Measurements from ENCODE around the gene GMPR2.

DNA sequence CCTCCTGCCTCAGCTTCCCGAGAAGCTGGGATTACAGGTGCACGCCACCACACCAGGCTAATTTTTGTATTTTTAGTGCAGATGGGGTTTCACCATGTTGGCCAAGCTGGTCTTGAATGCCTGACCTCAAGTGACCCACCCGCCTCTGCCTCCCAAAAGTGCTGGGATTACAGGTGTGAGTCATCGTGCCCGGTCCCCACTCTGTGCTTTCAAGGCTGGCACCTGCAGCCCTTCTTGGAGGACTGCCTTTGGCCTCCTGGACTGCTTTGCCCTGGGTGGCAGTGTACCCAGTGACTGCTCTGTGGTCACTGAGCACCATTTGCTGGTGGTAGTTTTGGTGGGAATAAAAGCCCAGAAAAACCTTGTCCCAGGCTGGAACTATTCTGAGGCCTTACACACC is 54.3 kb downstream of the GMPR2 start:
- no peak for TF ChIP-seq NFIB (CRISPR knock-in tag; IDR thresholded peaks at IDR 0.05; ENCODE audit: borderline replicate concordance)
- TF ChIP-seq ZFP36 (IDR thresholded peaks at IDR 0.05; ENCODE audit: borderline replicate concordance, low read depth, low read length, partially characterized antibody): no peak
- TF ChIP-seq ZNF629 (CRISPR knock-in tag; conservative IDR thresholded peaks at IDR 0.05): no peak
- no peak for TF ChIP-seq POLR2A (IDR thresholded peaks at IDR 0.05; ENCODE audit: insufficient read depth in 1 of 2, low read depth in 2 of 2, low read length in 2 of 2)
- no peak for TF ChIP-seq BCLAF1 (IDR thresholded peaks at IDR 0.05)
- no peak for TF ChIP-seq SKI (IDR thresholded peaks at IDR 0.05; ENCODE audit: partially characterized antibody)
- no peak for TF ChIP-seq SP2 (CRISPR knock-in tag; IDR thresholded peaks at IDR 0.05)
- no peak for TF ChIP-seq HNRNPL (IDR thresholded peaks at IDR 0.05; ENCODE audit: low read depth, low read length)
- no peak for TF ChIP-seq POLR2AphosphoS5 (IDR thresholded peaks at IDR 0.05; ENCODE audit: low read depth, low read length)
- no peak for TF ChIP-seq GPBP1L1 (CRISPR knock-in tag; IDR thresholded peaks at IDR 0.05)
- no peak for TF ChIP-seq SIN3A (IDR thresholded peaks at IDR 0.05; ENCODE audit: borderline replicate concordance, low read depth, low read length)
- no peak for TF ChIP-seq ZKSCAN1 (IDR thresholded peaks at IDR 0.05; ENCODE audit: low read length)
- TF ChIP-seq, protein P1, sequence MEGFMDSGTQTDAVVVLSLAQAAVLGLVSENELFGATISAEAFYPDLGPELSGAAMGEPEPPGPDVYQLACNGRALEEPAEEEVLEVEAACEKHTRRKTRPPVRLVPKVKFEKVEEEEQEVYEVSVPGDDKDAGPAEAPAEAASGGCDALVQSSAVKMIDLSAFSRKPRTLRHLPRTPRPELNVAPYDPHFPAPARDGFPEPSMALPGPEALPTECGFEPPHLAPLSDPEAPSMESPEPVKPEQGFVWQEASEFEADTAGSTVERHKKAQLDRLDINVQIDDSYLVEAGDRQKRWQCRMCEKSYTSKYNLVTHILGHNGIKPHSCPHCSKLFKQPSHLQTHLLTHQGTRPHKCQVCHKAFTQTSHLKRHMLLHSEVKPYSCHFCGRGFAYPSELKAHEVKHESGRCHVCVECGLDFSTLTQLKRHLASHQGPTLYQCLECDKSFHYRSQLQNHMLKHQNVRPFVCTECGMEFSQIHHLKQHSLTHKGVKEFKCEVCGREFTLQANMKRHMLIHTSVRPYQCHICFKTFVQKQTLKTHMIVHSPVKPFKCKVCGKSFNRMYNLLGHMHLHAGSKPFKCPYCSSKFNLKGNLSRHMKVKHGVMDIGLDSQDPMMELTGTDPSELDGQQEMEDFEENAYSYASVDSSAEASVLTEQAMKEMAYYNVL (CRISPR knock-in tag; IDR thresholded peaks at IDR 0.05; ENCODE audit: borderline replicate concordance): no peak
- TF ChIP-seq CSRNP2 (CRISPR knock-in tag; conservative IDR thresholded peaks at IDR 0.05; ENCODE audit: low read depth): no peak
